Neural progenitor cell (in vitro differentiated cells): ENCODE results near the gene RAD51AP1. TPM values are rescaled to one million over a fixed set of nuclear protein-coding genes. Genes with fewer than 3 reads are reported as not detected.
A peak's percentile ranks its signal among the peaks of the same experiment; 100 is the strongest.

Experiments used
- DNase-seq: peaks from one replicate; pipeline ENCODE4 v3.0.0-alpha.2; 2016; ENCODE audit warnings: low spot score
- H2AFZ ChIP-seq: fragments of 200-600 bp; sonication (generic); replicated peaks from 2 replicates; pipeline ENCODE4 v1.6.1; 2016; ENCODE audit warnings: antibody characterized with exemption
- H3F3A ChIP-seq: fragments of 200-600 bp; sonication (generic); 2 replicates; pipeline ENCODE4 v1.6.1; 2016; ENCODE audit warnings: antibody characterized with exemption, low read depth
- H3K27ac ChIP-seq: fragments of 200-600 bp; sonication (generic); 2 replicates; pipeline ENCODE4 v1.5.1; 2016; ENCODE audit warnings: mild to moderate bottlenecking
- H3K27me3 ChIP-seq: fragments of 200-600 bp; sonication (generic); 2 replicates; pipeline ENCODE4 v1.6.1; 2016; ENCODE audit warnings: mild to moderate bottlenecking, moderate library complexity
- H3K36me3 ChIP-seq: fragments of 200-600 bp; sonication (generic); 2 replicates; pipeline ENCODE4 v1.5.1; 2016
- H3K4me1 ChIP-seq: fragments of 200-600 bp; sonication (generic); 2 replicates; pipeline ENCODE4 v1.6.1; 2016; ENCODE audit warnings: mixed run types
- H3K4me2 ChIP-seq: fragments of 200-600 bp; sonication (generic); 2 replicates; pipeline ENCODE4 v1.6.1; 2016
- H3K4me3 ChIP-seq: fragments of 200-600 bp; sonication (generic); 2 replicates; pipeline ENCODE4 v1.5.1; 2016
- H3K79me2 ChIP-seq: fragments of 200-600 bp; sonication (generic); 2 replicates; pipeline ENCODE4 v1.6.1; 2016; ENCODE audit warnings: low read depth
- H3K9ac ChIP-seq: fragments of 200-600 bp; sonication (generic); 2 replicates; pipeline ENCODE4 v1.6.1; 2016
- H3K9me3 ChIP-seq: fragments of 200-600 bp; sonication (generic); 2 replicates; pipeline ENCODE4 v1.5.1; 2016; ENCODE audit warnings: low read depth
- H4K20me1 ChIP-seq: fragments of 200-600 bp; sonication (generic); 2 replicates; pipeline ENCODE4 v1.6.1; 2016; ENCODE audit warnings: low read depth
- H3K27ac Mint-ChIP-seq: 3 replicates; pipeline ENCODE4 v1.8.0; 2021; ENCODE audit warnings: mixed read lengths
- H3K27me3 Mint-ChIP-seq: 2 replicates; pipeline ENCODE4 v1.8.0; 2022; ENCODE audit warnings: low read depth, mild to moderate bottlenecking, inconsistent platforms, moderate library complexity, mixed read lengths; ENCODE audit not compliant: insufficient read depth
- H3K36me3 Mint-ChIP-seq: 3 replicates; pipeline ENCODE4 v1.8.0; 2021; ENCODE audit warnings: mixed read lengths
- H3K4me1 Mint-ChIP-seq: 3 replicates; pipeline ENCODE4 v1.8.0; 2021; ENCODE audit warnings: mixed read lengths
- H3K4me3 Mint-ChIP-seq: 3 replicates; pipeline ENCODE4 v1.8.0; 2021; ENCODE audit warnings: mild to moderate bottlenecking, moderate library complexity, mixed read lengths
- H3K9me3 Mint-ChIP-seq: 3 replicates; pipeline ENCODE4 v1.8.0; 2020; ENCODE audit warnings: mixed read lengths
- EZH2 ChIP-seq: fragments of 200-600 bp; sonication (generic); IDR thresholded peaks from 2 replicates; pipeline ENCODE4 v1.6.1; 2017; ENCODE audit warnings: antibody characterized with exemption, mild to moderate bottlenecking, moderate library complexity
- EZH2phosphoT487 ChIP-seq: fragments of 200-600 bp; sonication (generic); IDR thresholded peaks from 2 replicates; pipeline ENCODE4 v1.6.1; 2017; ENCODE audit warnings: antibody characterized with exemption
- total RNA-seq: library from RNA; depleted of rRNA; stranded (reverse); fragments of >200 nt; gene quantifications from 2 replicates; pipeline ENCODE4 v1.2.3, GENCODE V29; 2015; ENCODE audit warnings: low replicate concordance
- TF ChIP-seq, protein P1 (sequence below): fragments of 200-600 bp; sonication (generic); IDR thresholded peaks from 2 replicates; pipeline ENCODE4 v1.5.1; 2017; ENCODE audit warnings: antibody characterized with exemption, mild to moderate bottlenecking

Gene RAD51AP1
- total RNA-seq, 1 donor from 2014 or later: 189 TPM

GRCh38 chr12:4539167-4539870 is 629 bp downstream of the RAD51AP1 start:
- Histone ChIP-seq H4K20me1 (no peaks in the 10 kb centered on the region), H3K27me3 (no peaks in the 10 kb centered on the region), H3K9me3 (no peaks in the 10 kb centered on the region), H3K4me3 (peak overlapping the region; percentile 79), H3K9ac (peak overlapping the region; percentile 100), H2AFZ (peak overlapping the region; percentile 96), H3K4me1 (peaks cover 24% of the 10 kb centered on the region), H3K79me2 (peaks cover 55% of the 10 kb centered on the region), H3F3A (peaks cover 30% of the 10 kb centered on the region), H3K4me2 (peak overlapping the region; percentile 99), H3K27ac (peak overlapping the region; percentile 16), H3K36me3 (peaks cover 21% of the 10 kb centered on the region)
- Mint-ChIP-seq H3K4me3 (peak overlapping the region; percentile 98), H3K4me1 (peaks cover 21% of the 10 kb centered on the region), H3K9me3 (no peaks in the 10 kb centered on the region), H3K27ac (peak overlapping the region; percentile 98), H3K27me3 (peaks cover 2% of the 10 kb centered on the region), H3K36me3 (peaks cover 2% of the 10 kb centered on the region)
- no peak for TF ChIP-seq EZH2
- TF ChIP-seq, protein P1, sequence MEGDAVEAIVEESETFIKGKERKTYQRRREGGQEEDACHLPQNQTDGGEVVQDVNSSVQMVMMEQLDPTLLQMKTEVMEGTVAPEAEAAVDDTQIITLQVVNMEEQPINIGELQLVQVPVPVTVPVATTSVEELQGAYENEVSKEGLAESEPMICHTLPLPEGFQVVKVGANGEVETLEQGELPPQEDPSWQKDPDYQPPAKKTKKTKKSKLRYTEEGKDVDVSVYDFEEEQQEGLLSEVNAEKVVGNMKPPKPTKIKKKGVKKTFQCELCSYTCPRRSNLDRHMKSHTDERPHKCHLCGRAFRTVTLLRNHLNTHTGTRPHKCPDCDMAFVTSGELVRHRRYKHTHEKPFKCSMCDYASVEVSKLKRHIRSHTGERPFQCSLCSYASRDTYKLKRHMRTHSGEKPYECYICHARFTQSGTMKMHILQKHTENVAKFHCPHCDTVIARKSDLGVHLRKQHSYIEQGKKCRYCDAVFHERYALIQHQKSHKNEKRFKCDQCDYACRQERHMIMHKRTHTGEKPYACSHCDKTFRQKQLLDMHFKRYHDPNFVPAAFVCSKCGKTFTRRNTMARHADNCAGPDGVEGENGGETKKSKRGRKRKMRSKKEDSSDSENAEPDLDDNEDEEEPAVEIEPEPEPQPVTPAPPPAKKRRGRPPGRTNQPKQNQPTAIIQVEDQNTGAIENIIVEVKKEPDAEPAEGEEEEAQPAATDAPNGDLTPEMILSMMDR: no peak
- TF ChIP-seq EZH2phosphoT487: no peak
- no peak for DNase-seq

DNA sequence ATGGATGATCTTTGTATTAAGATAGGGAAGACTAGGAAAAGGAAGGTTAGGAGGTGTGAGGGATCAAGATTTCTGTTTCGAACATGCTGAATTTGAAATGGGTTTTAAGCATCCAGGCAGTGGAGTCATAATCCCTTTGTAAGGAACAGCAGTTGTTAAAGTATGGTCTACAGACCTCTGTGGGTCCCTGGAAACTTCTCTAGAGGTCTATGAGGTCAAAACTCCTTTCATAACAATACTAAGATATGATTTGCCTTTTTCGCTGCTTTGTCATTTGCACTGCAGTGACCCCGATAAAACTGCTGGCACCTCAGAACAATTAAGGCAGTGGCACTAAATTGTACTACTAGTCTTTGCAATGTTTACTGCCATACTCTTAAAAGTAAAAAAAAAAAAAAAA is 1.5 kb downstream of the RAD51AP1 start:
- H3K4me3 ChIP-seq: peak overlapping the region; percentile 79
- H2AFZ ChIP-seq: no peak overlapping the region
- H3K4me3 Mint-ChIP-seq: peak overlapping the region; percentile 98
- H3K27ac ChIP-seq: no peak overlapping the region
- H3K9me3 Mint-ChIP-seq: no peaks in the 10 kb centered on the region
- peaks cover 5% of the 10 kb centered on the region for H3K36me3 Mint-ChIP-seq
- no peak for TF ChIP-seq EZH2phosphoT487
- TF ChIP-seq, protein P1: no peak
- no peaks in the 10 kb centered on the region for H3K9me3 ChIP-seq
- peaks cover 24% of the 10 kb centered on the region for H3K4me1 ChIP-seq
- H3K4me1 Mint-ChIP-seq: peaks cover 21% of the 10 kb centered on the region
- H3K4me2 ChIP-seq: peak overlapping the region; percentile 99
- H3K36me3 ChIP-seq: peaks cover 30% of the 10 kb centered on the region
- no peak overlapping the region for H3K27ac Mint-ChIP-seq
- peaks cover 55% of the 10 kb centered on the region for H3K79me2 ChIP-seq
- no peaks in the 10 kb centered on the region for H4K20me1 ChIP-seq
- peaks cover 30% of the 10 kb centered on the region for H3F3A ChIP-seq
- no peaks in the 10 kb centered on the region for H3K27me3 ChIP-seq
- no peak for DNase-seq
- peak overlapping the region; percentile 100 for H3K9ac ChIP-seq
- peaks cover 2% of the 10 kb centered on the region for H3K27me3 Mint-ChIP-seq

- peaks cover 30% of the 10 kb centered on the region for H3F3A ChIP-seq
- no peak overlapping the region for H3K27ac Mint-ChIP-seq
- peaks cover 2% of the 10 kb centered on the region for H3K27me3 Mint-ChIP-seq
- H3K27ac ChIP-seq: no peak overlapping the region
- no peak overlapping the region for H3K4me3 Mint-ChIP-seq
- H4K20me1 ChIP-seq: no peaks in the 10 kb centered on the region
- peaks cover 5% of the 10 kb centered on the region for H3K36me3 Mint-ChIP-seq
- peaks cover 55% of the 10 kb centered on the region for H3K79me2 ChIP-seq
- no peaks in the 10 kb centered on the region for H3K9me3 Mint-ChIP-seq
- peak overlapping the region; percentile 99 for H3K4me2 ChIP-seq
- peaks cover 31% of the 10 kb centered on the region for H3K36me3 ChIP-seq
- H3K4me1 ChIP-seq: peaks cover 24% of the 10 kb centered on the region
- no peak overlapping the region for H2AFZ ChIP-seq
- no peak overlapping the region for H3K9ac ChIP-seq
- H3K4me3 ChIP-seq: peak overlapping the region; percentile 79
- H3K9me3 ChIP-seq: no peaks in the 10 kb centered on the region
- TF ChIP-seq, protein P1: no peak
- no peak for TF ChIP-seq EZH2
- H3K4me1 Mint-ChIP-seq: peaks cover 21% of the 10 kb centered on the region
- no peak for DNase-seq
- H3K27me3 ChIP-seq: no peaks in the 10 kb centered on the region
Measured at GRCh38 chr12:4540638-4541037, 1.9 kb downstream of the RAD51AP1 start.
